Spleen (tissue), 11 donors: Measurements from ENCODE around the gene DHX34. TPM values are rescaled to one million over a fixed set of nuclear protein-coding genes. Genes with fewer than 3 reads are reported as not detected.
"Not testable (repeated sequence)": the region's sequence is repeated elsewhere in the genome, so short reads cannot be mapped to it uniquely, and the experiment has no call there.

Experiments
- DNase-seq: peaks from one replicate; pipeline ENCODE4 v3.0.0-alpha.2; 2020
- H3K27ac ChIP-seq, 8 donors: fragments of 200-600 bp; sonication (generic) in 7 of 8; 1 replicate in 4 of 8; 2 replicates in 4 of 8; pipeline versions ENCODE4 v1.5.0 to v1.8.0; 2016 to 2021; ENCODE audit warnings: inconsistent platforms in 4 of 8, mild to moderate bottlenecking in 4 of 8, moderate library complexity in 1 of 8
- H3K27me3 ChIP-seq, 7 donors: fragments of 200-600 bp; sonication (generic) in 6 of 7; replicated peaks in 1 of 7; 1 replicate in 4 of 7; 2 replicates in 3 of 7; pipeline versions ENCODE4 v1.5.0 to v1.8.0; 2016 to 2021; ENCODE audit warnings: inconsistent platforms in 3 of 7, mild to moderate bottlenecking in 1 of 7
- H3K36me3 ChIP-seq, 6 donors: fragments of 200-600 bp; sonication (generic) in 5 of 6; 1 replicate in 4 of 6; 2 replicates in 2 of 6; pipeline versions ENCODE4 v1.5.0 to v1.8.0; 2016 to 2021; ENCODE audit warnings: inconsistent platforms in 2 of 6
- H3K4me1 ChIP-seq, 6 donors: fragments of 200-600 bp; sonication (generic) in 5 of 6; 1 replicate in 3 of 6; 2 replicates in 3 of 6; pipeline versions ENCODE4 v1.5.0 to v1.8.0; 2016 to 2021; ENCODE audit warnings: inconsistent platforms in 3 of 6
- H3K4me3 ChIP-seq, 8 donors: fragments of 200-600 bp; sonication (generic) in 7 of 8; 1 replicate in 4 of 8; 2 replicates in 4 of 8; pipeline versions ENCODE4 v1.5.0 to v1.8.0; 2016 to 2021; ENCODE audit warnings: inconsistent platforms in 4 of 8, mild to moderate bottlenecking in 4 of 8, moderate library complexity in 2 of 8
- H3K9me3 ChIP-seq, 8 donors: fragments of 200-600 bp; sonication (generic) in 7 of 8; 1 replicate in 4 of 8; 2 replicates in 4 of 8; pipeline versions ENCODE4 v1.5.0 to v1.8.0; 2016 to 2021; ENCODE audit warnings: inconsistent platforms in 4 of 8
- POLR2A ChIP-seq, 3 donors: fragments of 450-650 bp; IDR thresholded peaks; one replicate each; pipeline ENCODE4 v1.5.1; 2017; ENCODE audit warnings: antibody characterized with exemption in 3 of 3, mild to moderate bottlenecking in 1 of 3
- POLR2AphosphoS5 ChIP-seq, 3 donors: sonication (generic); formaldehyde crosslinking; IDR thresholded peaks; one replicate each; pipeline ENCODE4 v1.5.1; 2017; ENCODE audit warnings: antibody characterized with exemption in 3 of 3
- WGBS, 5 donors: extraction: QIAGEN DNeasy Blood & Tissue Kit in 3 of 5; methylation state at CpG; one replicate each; pipeline versions ENCODE4 v1.1.5 to v1.1.7; 2013 to 2018; 5-methylcytosine and 5-hydroxymethylcytosine counted together
- intact Hi-C: fragments of 100-400 bp; cut with DNase I; formaldehyde crosslinking; loops from one replicate; pipeline ENCODE4 v1.15.0; 2023; ENCODE audit warnings: low total_unique reads
- polyA plus RNA-seq, 3 donors: library from polyadenylated mRNA; stranded (reverse); fragments of 200-250 nt; gene quantifications; one replicate each; pipeline ENCODE4 v1.2.1, GENCODE V29; 2013
- total RNA-seq, 7 donors: library from RNA; depleted of rRNA in 3 of 7; stranded (reverse); fragments of >200 nt in 3 of 7; fragmentation: NEBNext Ultra II Directional in 4 of 7; extraction: Animal tissue kit (Norgen Biotek cat#: 25700) in 4 of 7; gene quantifications; one replicate each; pipeline versions ENCODE4 v1.1.0 to v1.2.1, GENCODE V29; 2016 to 2021
- TF ChIP-seq, protein P1 (sequence below), 11 experiments: fragments of 200-600 bp in 7 of 11; fragments of 450-650 bp in 4 of 11; sonication (generic) in 4 of 11; IDR thresholded peaks in 8 of 11; conservative IDR thresholded peaks in 3 of 11; 1 replicate in 7 of 11; 2 replicates in 4 of 11; pipeline versions ENCODE4 v1.4.0 to v1.8.0; 2016 to 2021; ENCODE audit warnings: antibody characterized with exemption in 11 of 11, inconsistent platforms in 4 of 11, mild to moderate bottlenecking in 1 of 11
- donor health status: healthy with polysubstance abuse.
- donor health status: DM: no; HTN: no; CAD: no; lungs with moderate emphysema.
- donor health status: DM: no; HTN: no; CAD: no.
- donor health status: Bipolar disorder and iron deficiency.
- donor health status: healthy.
- donor health status: DM: no; HTN: no; CAD: no.
- donor health status: DM: yes; HTN: yes; CAD: no.

DHX34 gene
- total and polyA plus RNA-seq, 10 donors = 8.4 to 34.8 (median 22.5) TPM

DNA sequence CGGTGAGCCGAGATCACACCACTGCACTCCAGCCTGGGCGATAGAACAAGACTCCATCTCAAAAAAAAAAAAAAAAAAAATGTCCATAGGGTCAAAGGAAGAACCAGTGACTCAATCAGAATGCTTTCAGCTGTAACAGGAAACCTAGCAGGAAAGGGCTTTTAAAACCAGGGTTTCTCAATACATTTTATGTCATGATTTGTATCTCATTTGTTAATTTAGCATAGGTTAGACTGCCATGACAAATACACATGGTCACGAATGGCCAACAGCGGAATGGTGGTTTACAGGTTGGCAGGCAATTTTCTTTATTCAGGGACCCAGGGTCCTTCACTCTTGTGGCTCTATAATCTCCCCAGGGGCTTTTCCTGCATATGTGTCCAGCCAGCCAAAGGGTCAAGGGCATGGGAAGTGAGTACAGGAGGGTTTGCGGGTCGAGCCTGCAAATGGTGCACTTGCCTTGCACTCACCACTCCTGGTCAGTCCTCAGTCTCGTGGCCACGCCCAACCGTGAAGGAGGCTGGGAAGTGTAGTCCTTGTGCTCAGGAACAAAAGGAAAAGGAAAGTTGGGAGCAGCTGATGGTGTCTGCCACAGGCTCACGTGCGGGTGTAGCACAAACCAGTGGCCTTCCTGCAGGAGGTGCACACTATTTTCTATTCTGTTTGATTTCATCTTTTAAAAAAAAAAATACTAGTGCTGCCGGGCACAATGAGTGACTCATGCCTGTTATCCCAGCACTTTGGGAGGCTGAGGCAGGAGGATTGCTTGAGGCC is 14.8 kb downstream of the DHX34 start:
- intact Hi-C loops = no loop called here
- H3K36me3 ChIP-seq = peaks cover 6 to 100% (median 91%) of the 10 kb centered on the region in 6 donors
- peak overlapping the region in 1 of 8 donors; percentile 44 for H3K4me3 ChIP-seq
- TF ChIP-seq POLR2A (IDR thresholded peaks at IDR 0.05) (no peak), POLR2AphosphoS5 (IDR thresholded peaks at IDR 0.05) (peak in 2 of 3 donors; percentile 60 to 72)
- H3K9me3 ChIP-seq = no peaks in the 10 kb centered on the region
- 63 to 80% (median 64%) methylated on average over 13 of the region's 13 CpGs for WGBS, 5 donors
- no peaks in the 10 kb centered on the region for H3K27me3 ChIP-seq
- peak overlapping the region in 7 of 8 donors; percentile 76 to 91 (median 88) for H3K27ac ChIP-seq
- peak; percentile 87 for DNase-seq
- peaks cover 0 to 43% (median 12%) of the 10 kb centered on the region in 6 donors for H3K4me1 ChIP-seq

DNA sequence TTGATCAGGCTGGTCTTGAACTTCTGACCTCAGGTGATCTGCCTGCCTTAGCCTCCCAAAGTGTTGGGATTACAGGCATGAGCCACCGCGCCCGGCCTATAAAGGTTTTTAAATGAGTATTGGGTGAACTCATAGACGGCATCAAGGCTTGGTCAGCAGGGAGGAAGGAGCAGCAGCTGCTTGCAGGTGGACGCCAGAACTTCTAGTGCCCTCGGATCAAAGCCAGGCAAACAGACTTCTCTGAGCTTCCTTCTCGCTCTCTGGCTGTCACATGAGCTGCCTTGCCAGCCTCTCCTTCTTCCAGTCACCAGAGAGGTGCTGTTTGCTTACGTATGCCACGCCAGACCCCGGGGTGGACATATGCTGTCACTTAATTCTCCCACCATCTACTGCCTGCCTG is 16.3 kb downstream of the DHX34 start:
- H3K4me3 ChIP-seq, H3K9me3 ChIP-seq, DNase-seq, H3K27me3 ChIP-seq, intact Hi-C loops: not testable (repeated sequence)
- Histone ChIP-seq H3K27ac (peak overlapping the region in 3 of 8 donors; percentile 36 to 91 (median 78)), H3K4me1 (peaks cover 0 to 54% (median 15%) of the 10 kb centered on the region in 6 donors), H3K36me3 (peaks cover 6 to 100% (median 90%) of the 10 kb centered on the region in 6 donors)
- 92 to 98% (median 94%) methylated on average over 6 to 10 of the region's 10 CpGs for WGBS, 5 donors

DNA sequence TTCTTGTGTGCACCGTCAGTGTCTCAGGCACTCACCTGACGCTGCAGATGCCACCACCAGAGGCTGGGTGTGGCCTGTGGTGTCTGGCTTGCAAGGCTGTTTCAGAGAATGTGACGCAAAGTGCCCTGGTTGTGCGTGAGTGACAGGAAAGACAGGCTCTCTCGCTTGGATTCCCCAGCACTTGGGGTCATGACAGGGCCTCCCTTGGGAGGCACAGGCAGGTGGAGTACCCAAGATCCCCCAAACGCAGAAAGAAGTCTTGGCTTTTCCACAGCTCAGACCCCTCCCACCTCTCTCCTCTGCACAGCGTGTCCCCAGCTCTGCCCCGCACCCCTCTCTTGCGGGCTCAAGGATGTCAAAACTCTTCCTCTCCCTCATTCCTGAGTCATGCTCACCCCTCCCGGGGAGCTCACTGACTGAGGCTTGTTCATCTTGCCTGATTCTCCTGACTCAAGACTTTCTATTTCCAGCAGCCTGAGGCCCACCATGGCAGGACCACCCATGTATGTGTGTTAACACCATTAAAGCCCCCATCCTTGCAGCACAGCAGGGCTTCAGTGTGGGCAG is 21.0 kb downstream of the DHX34 start:
- H3K27me3 ChIP-seq = no peaks in the 10 kb centered on the region
- no peak for TF ChIP-seq POLR2A (IDR thresholded peaks at IDR 0.05)
- TF ChIP-seq POLR2AphosphoS5 (IDR thresholded peaks at IDR 0.05) = peak; percentile 48 to 68 (median 63)
- TF ChIP-seq, protein P1, sequence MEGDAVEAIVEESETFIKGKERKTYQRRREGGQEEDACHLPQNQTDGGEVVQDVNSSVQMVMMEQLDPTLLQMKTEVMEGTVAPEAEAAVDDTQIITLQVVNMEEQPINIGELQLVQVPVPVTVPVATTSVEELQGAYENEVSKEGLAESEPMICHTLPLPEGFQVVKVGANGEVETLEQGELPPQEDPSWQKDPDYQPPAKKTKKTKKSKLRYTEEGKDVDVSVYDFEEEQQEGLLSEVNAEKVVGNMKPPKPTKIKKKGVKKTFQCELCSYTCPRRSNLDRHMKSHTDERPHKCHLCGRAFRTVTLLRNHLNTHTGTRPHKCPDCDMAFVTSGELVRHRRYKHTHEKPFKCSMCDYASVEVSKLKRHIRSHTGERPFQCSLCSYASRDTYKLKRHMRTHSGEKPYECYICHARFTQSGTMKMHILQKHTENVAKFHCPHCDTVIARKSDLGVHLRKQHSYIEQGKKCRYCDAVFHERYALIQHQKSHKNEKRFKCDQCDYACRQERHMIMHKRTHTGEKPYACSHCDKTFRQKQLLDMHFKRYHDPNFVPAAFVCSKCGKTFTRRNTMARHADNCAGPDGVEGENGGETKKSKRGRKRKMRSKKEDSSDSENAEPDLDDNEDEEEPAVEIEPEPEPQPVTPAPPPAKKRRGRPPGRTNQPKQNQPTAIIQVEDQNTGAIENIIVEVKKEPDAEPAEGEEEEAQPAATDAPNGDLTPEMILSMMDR (IDR thresholded peaks at IDR 0.05 in 8 of 11, conservative IDR thresholded peaks at IDR 0.05 in 3 of 11) = peak in 2 of 11 experiments; percentile 9 to 17
- peak; percentile 89 for DNase-seq
- H3K27ac ChIP-seq = peak overlapping the region in 7 of 8 donors; percentile 60 to 92 (median 81)
- H3K4me3 ChIP-seq = peak overlapping the region in 1 of 8 donors; percentile 54
- H3K36me3 ChIP-seq = peaks cover 0 to 100% (median 86%) of the 10 kb centered on the region in 6 donors
- H3K9me3 ChIP-seq = no peaks in the 10 kb centered on the region
- 39 to 71% (median 55%) methylated on average over 6 to 10 of the region's 10 CpGs for WGBS, 5 donors
- H3K4me1 ChIP-seq = peaks cover 0 to 41% (median 10%) of the 10 kb centered on the region in 6 donors
- intact Hi-C loops = no loop called here

DNA sequence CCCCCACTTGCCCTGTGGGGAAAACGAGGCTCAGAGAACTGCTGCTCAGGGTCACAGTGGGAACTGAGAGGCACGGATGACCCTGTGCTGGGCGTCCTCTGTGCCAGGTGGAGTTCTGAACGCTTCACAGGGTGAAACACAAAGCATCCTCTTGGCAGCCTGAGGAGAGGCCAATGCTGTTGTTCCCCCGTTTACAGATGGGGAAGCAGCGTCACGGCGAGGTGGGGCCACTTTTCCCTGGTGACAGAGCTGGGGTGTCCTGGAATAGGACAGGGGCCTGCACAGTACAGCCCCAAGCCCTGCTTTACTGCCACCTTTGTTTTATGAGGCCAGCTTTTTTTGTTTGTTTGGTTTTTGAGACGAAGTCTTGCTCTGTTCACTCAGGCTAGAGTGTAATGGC is 22.1 kb downstream of the DHX34 start:
- H3K9me3 ChIP-seq = no peaks in the 10 kb centered on the region
- WGBS, 5 donors = 81 to 92% (median 85%) methylated on average over 9 of the region's 9 CpGs
- H3K27me3 ChIP-seq = no peaks in the 10 kb centered on the region
- peak; percentile 74 for DNase-seq
- H3K36me3 ChIP-seq = peaks cover 0 to 100% (median 88%) of the 10 kb centered on the region in 6 donors
- peaks cover 0 to 32% (median 10%) of the 10 kb centered on the region in 6 donors for H3K4me1 ChIP-seq
- intact Hi-C loops = no loop called here
- TF ChIP-seq, protein P1 (IDR thresholded peaks at IDR 0.05 in 8 of 11, conservative IDR thresholded peaks at IDR 0.05 in 3 of 11) = no peak
- no peak for TF ChIP-seq POLR2A (IDR thresholded peaks at IDR 0.05)
- no peak for TF ChIP-seq POLR2AphosphoS5 (IDR thresholded peaks at IDR 0.05)
- peak overlapping the region in 1 of 8 donors; percentile 54 for H3K4me3 ChIP-seq
- H3K27ac ChIP-seq = peak overlapping the region in 6 of 8 donors; percentile 72 to 92 (median 84)

DNA sequence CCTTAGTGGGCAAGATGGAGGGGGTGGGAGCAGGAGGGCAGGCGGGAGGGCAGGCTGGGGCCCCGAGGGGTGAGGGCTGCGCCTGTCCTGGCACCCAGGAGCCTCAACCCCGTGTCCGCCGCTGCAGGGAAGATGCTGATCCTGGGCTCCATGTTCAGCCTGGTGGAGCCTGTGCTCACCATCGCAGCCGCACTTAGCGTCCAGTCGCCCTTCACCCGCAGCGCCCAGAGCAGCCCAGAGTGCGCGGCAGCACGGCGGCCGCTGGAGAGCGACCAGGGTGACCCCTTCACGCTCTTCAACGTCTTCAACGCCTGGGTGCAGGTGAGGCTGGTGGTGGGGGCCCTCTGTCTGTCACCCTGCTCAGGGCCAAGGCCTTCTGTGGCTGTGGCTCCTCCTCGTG is 23.5 kb downstream of the DHX34 start:
- peak overlapping the region in 1 of 8 donors; percentile 92 for H3K27ac ChIP-seq
- H3K4me3 ChIP-seq = no peak overlapping the region
- H3K9me3 ChIP-seq = no peaks in the 10 kb centered on the region
- TF ChIP-seq POLR2AphosphoS5 (IDR thresholded peaks at IDR 0.05) (no peak), POLR2A (IDR thresholded peaks at IDR 0.05) (no peak)
- TF ChIP-seq, protein P1 (IDR thresholded peaks at IDR 0.05 in 8 of 11, conservative IDR thresholded peaks at IDR 0.05 in 3 of 11) = no peak
- no peaks in the 10 kb centered on the region for H3K27me3 ChIP-seq
- DNase-seq = no peak
- intact Hi-C loops = no loop called here
- WGBS, 5 donors = 89 to 98% (median 95%) methylated on average over 12 to 22 of the region's 22 CpGs
- H3K36me3 ChIP-seq = peaks cover 0 to 100% (median 90%) of the 10 kb centered on the region in 6 donors
- peaks cover 0 to 37% (median 10%) of the 10 kb centered on the region in 6 donors for H3K4me1 ChIP-seq
